ENCODE data around the gene HDAC2. TPM values are rescaled to one million over a fixed set of nuclear protein-coding genes. Genes with fewer than 3 reads are reported as not detected.
A peak's percentile ranks its signal among the peaks of the same experiment; 100 is the strongest.

HDAC2 gene
- total and polyA plus RNA-seq, 3 experiments from 2014 or later: 76.8 to 121 (median 115) TPM

- peak overlapping the region; percentile 82 for H3K4me3 ChIP-seq (ENCODE audit: low read length)
- no peaks in the 10 kb centered on the region for H3K36me3 ChIP-seq (ENCODE audit: insufficient read depth, low read length)
- H3K4me1 ChIP-seq (ENCODE audit: insufficient read depth, low read length): peaks cover 28% of the 10 kb centered on the region
- H3K9me3 Mint-ChIP-seq: no peaks in the 10 kb centered on the region
- H3K27ac ChIP-seq (ENCODE audit: low read depth, low read length): peak overlapping the region; percentile 79
- peaks cover 0 to 12% (median 0%) of the 10 kb centered on the region in 3 donors for H3K36me3 Mint-ChIP-seq
- no peaks in the 10 kb centered on the region for H3K9me3 ChIP-seq (ENCODE audit: low read length)
- H3K27me3 Mint-ChIP-seq: peaks cover 0 to 3% of the 10 kb centered on the region in 2 donors
- peaks cover 37 to 63% (median 49%) of the 10 kb centered on the region in 3 donors for H3K4me1 Mint-ChIP-seq
- no peaks in the 10 kb centered on the region for H3K27me3 ChIP-seq (ENCODE audit: insufficient read depth, low read length, poor library complexity, severe bottlenecking)
- ChIA-PET CTCF (interaction anchor here (1.3 kb wide), 1 partner anchor 11 kb away, joined by 6 read pairs; no protein-coding TSS in a partner anchor), POLR2A (no interaction called here)
- peak overlapping the region; percentile 93 to 99 (median 96) for H3K27ac Mint-ChIP-seq
- peak; percentile 30 to 66 (median 51) for DNase-seq
- peak overlapping the region; percentile 96 to 100 (median 98) for H3K4me3 Mint-ChIP-seq
Observed at GRCh38 chr6:113969888-113970804, 802 bp downstream of the HDAC2 start.

- Histone ChIP-seq H3K9me3 (ENCODE audit: low read length) (no peaks in the 10 kb centered on the region), H3K36me3 (ENCODE audit: insufficient read depth, low read length) (no peaks in the 10 kb centered on the region), H3K27me3 (ENCODE audit: insufficient read depth, low read length, poor library complexity, severe bottlenecking) (no peaks in the 10 kb centered on the region), H3K27ac (ENCODE audit: low read depth, low read length) (no peak overlapping the region), H3K4me3 (ENCODE audit: low read length) (no peak overlapping the region), H3K4me1 (ENCODE audit: insufficient read depth, low read length) (peaks cover 28% of the 10 kb centered on the region)
- peak overlapping the region in 1 of 8 donors; percentile 19 for H3K27ac Mint-ChIP-seq
- peaks cover 0 to 3% of the 10 kb centered on the region in 2 donors for H3K27me3 Mint-ChIP-seq
- H3K4me1 Mint-ChIP-seq: peaks cover 47 to 80% (median 66%) of the 10 kb centered on the region in 3 donors
- no peak for DNase-seq
- peaks cover 0 to 12% (median 0%) of the 10 kb centered on the region in 3 donors for H3K36me3 Mint-ChIP-seq
- no peaks in the 10 kb centered on the region for H3K9me3 Mint-ChIP-seq
- H3K4me3 Mint-ChIP-seq: peak overlapping the region; percentile 51 to 100 (median 97)
- ChIA-PET POLR2A (no interaction called here), CTCF (interaction anchor here (1.3 kb wide), 1 partner anchor 11 kb away, joined by 3 read pairs; no protein-coding TSS in a partner anchor)
Observed at GRCh38 chr6:113968472-113968871, 2.5 kb downstream of the HDAC2 start.

GRCh38 chr6:113967777-113968176 is 3.2 kb downstream of the HDAC2 start:
- Mint-ChIP-seq H3K9me3 (no peaks in the 10 kb centered on the region), H3K4me3 (peak overlapping the region in 2 of 7 donors; percentile 27 to 68), H3K4me1 (peaks cover 47 to 82% (median 67%) of the 10 kb centered on the region in 3 donors), H3K27ac (peak overlapping the region in 2 of 8 donors; percentile 11 to 18), H3K27me3 (peaks cover 0 to 3% of the 10 kb centered on the region in 2 donors), H3K36me3 (peaks cover 0 to 12% (median 0%) of the 10 kb centered on the region in 3 donors)
- Histone ChIP-seq H3K36me3 (ENCODE audit: insufficient read depth, low read length) (no peaks in the 10 kb centered on the region), H3K4me1 (ENCODE audit: insufficient read depth, low read length) (peaks cover 28% of the 10 kb centered on the region), H3K9me3 (ENCODE audit: low read length) (no peaks in the 10 kb centered on the region), H3K4me3 (ENCODE audit: low read length) (no peak overlapping the region), H3K27ac (ENCODE audit: low read depth, low read length) (no peak overlapping the region), H3K27me3 (ENCODE audit: insufficient read depth, low read length, poor library complexity, severe bottlenecking) (no peaks in the 10 kb centered on the region)
- POLR2A ChIA-PET: no interaction called here
- DNase-seq: no peak
- CTCF ChIA-PET: interaction anchor here (1.3 kb wide), 1 partner anchor 12 kb away, joined by 3 read pairs; no protein-coding TSS in a partner anchor

- Mint-ChIP-seq H3K4me3 (no peak overlapping the region), H3K4me1 (peaks cover 34 to 64% (median 52%) of the 10 kb centered on the region in 3 donors), H3K27ac (no peak overlapping the region), H3K27me3 (no peaks in the 10 kb centered on the region), H3K36me3 (peaks cover 0 to 26% (median 10%) of the 10 kb centered on the region in 3 donors), H3K9me3 (no peaks in the 10 kb centered on the region)
- no peak overlapping the region for H3K27ac ChIP-seq (ENCODE audit: low read depth, low read length)
- H3K27me3 ChIP-seq (ENCODE audit: insufficient read depth, low read length, poor library complexity, severe bottlenecking): no peaks in the 10 kb centered on the region
- no peaks in the 10 kb centered on the region for H3K9me3 ChIP-seq (ENCODE audit: low read length)
- POLR2A ChIA-PET: no interaction called here
- H3K4me1 ChIP-seq (ENCODE audit: insufficient read depth, low read length): peaks cover 4% of the 10 kb centered on the region
- H3K4me3 ChIP-seq (ENCODE audit: low read length): no peak overlapping the region
- H3K36me3 ChIP-seq (ENCODE audit: insufficient read depth, low read length): no peaks in the 10 kb centered on the region
- no peak for DNase-seq
- CTCF ChIA-PET: no interaction called here
Observed at GRCh38 chr6:113960795-113961194, 10.2 kb downstream of the HDAC2 start.

- H3K9me3 ChIP-seq (ENCODE audit: low read length): no peaks in the 10 kb centered on the region
- CTCF ChIA-PET: no interaction called here
Observed at GRCh38 chr6:113959235-113959634, 11.7 kb downstream of the HDAC2 start.

GRCh38 chr6:113954653-113955052 is 16.3 kb downstream of the HDAC2 start:
- H3K27me3 ChIP-seq (ENCODE audit: insufficient read depth, low read length, poor library complexity, severe bottlenecking): no peaks in the 10 kb centered on the region
- H3K9me3 ChIP-seq (ENCODE audit: low read length): no peaks in the 10 kb centered on the region
- no peaks in the 10 kb centered on the region for H3K4me1 ChIP-seq (ENCODE audit: insufficient read depth, low read length)
- Mint-ChIP-seq H3K27me3 (no peaks in the 10 kb centered on the region), H3K9me3 (no peaks in the 10 kb centered on the region), H3K4me3 (no peak overlapping the region), H3K36me3 (peaks cover 0 to 67% (median 20%) of the 10 kb centered on the region in 3 donors), H3K4me1 (peaks cover 5 to 18% (median 9%) of the 10 kb centered on the region in 3 donors), H3K27ac (peak overlapping the region in 1 of 8 donors; percentile 73)
- POLR2A ChIA-PET: no interaction called here
- no peak overlapping the region for H3K27ac ChIP-seq (ENCODE audit: low read depth, low read length)
- no peak for DNase-seq
- peaks cover 12% of the 10 kb centered on the region for H3K36me3 ChIP-seq (ENCODE audit: insufficient read depth, low read length)
- H3K4me3 ChIP-seq (ENCODE audit: low read length): no peak overlapping the region
- CTCF ChIA-PET: no interaction called here

More at GRCh38 chr6:113959235-113959634, 11.7 kb downstream of the HDAC2 start:
- Mint-ChIP-seq H3K4me3 (no peak overlapping the region), H3K27ac (peak overlapping the region in 1 of 8 donors; percentile 67), H3K9me3 (no peaks in the 10 kb centered on the region), H3K27me3 (no peaks in the 10 kb centered on the region), H3K36me3 (peaks cover 0 to 36% (median 15%) of the 10 kb centered on the region in 3 donors), H3K4me1 (peaks cover 27 to 55% (median 38%) of the 10 kb centered on the region in 3 donors)
- H3K27me3 ChIP-seq (ENCODE audit: insufficient read depth, low read length, poor library complexity, severe bottlenecking): no peaks in the 10 kb centered on the region
- POLR2A ChIA-PET: no interaction called here
- H3K27ac ChIP-seq (ENCODE audit: low read depth, low read length): no peak overlapping the region
- peaks cover 4% of the 10 kb centered on the region for H3K4me1 ChIP-seq (ENCODE audit: insufficient read depth, low read length)
- H3K36me3 ChIP-seq (ENCODE audit: insufficient read depth, low read length): peaks cover 2% of the 10 kb centered on the region
- H3K4me3 ChIP-seq (ENCODE audit: low read length): no peak overlapping the region
- no peak for DNase-seq

- no peak overlapping the region for H3K4me3 Mint-ChIP-seq
- H3K4me1 ChIP-seq (ENCODE audit: insufficient read depth, low read length): no peaks in the 10 kb centered on the region
- H3K9me3 Mint-ChIP-seq: no peaks in the 10 kb centered on the region
- H3K27ac ChIP-seq (ENCODE audit: low read depth, low read length): no peak overlapping the region
- H3K4me1 Mint-ChIP-seq: peaks cover 0 to 8% (median 6%) of the 10 kb centered on the region in 3 donors
- no peaks in the 10 kb centered on the region for H3K9me3 ChIP-seq (ENCODE audit: low read length)
- peaks cover 0 to 71% (median 17%) of the 10 kb centered on the region in 3 donors for H3K36me3 Mint-ChIP-seq
- H3K36me3 ChIP-seq (ENCODE audit: insufficient read depth, low read length): peaks cover 12% of the 10 kb centered on the region
- H3K27me3 ChIP-seq (ENCODE audit: insufficient read depth, low read length, poor library complexity, severe bottlenecking): no peaks in the 10 kb centered on the region
- CTCF ChIA-PET: no interaction called here
- no peak for DNase-seq
- H3K27me3 Mint-ChIP-seq: no peaks in the 10 kb centered on the region
- H3K27ac Mint-ChIP-seq: no peak overlapping the region
- POLR2A ChIA-PET: no interaction called here
- H3K4me3 ChIP-seq (ENCODE audit: low read length): no peak overlapping the region
Observed at GRCh38 chr6:113953346-113953745, 17.6 kb downstream of the HDAC2 start.

GRCh38 chr6:113949499-113949898 is 21.4 kb downstream of the HDAC2 start:
- peaks cover 12% of the 10 kb centered on the region for H3K36me3 ChIP-seq (ENCODE audit: insufficient read depth, low read length)
- no peaks in the 10 kb centered on the region for H3K9me3 Mint-ChIP-seq
- H3K27me3 Mint-ChIP-seq: no peaks in the 10 kb centered on the region
- CTCF ChIA-PET: no interaction called here
- H3K36me3 Mint-ChIP-seq: peaks cover 0 to 66% (median 9%) of the 10 kb centered on the region in 3 donors
- peaks cover 0 to 5% (median 3%) of the 10 kb centered on the region in 3 donors for H3K4me1 Mint-ChIP-seq
- H3K4me1 ChIP-seq (ENCODE audit: insufficient read depth, low read length): no peaks in the 10 kb centered on the region
- no peak overlapping the region for H3K4me3 ChIP-seq (ENCODE audit: low read length)
- DNase-seq: no peak
- H3K27ac Mint-ChIP-seq: peak overlapping the region in 1 of 8 donors; percentile 54
- no peak overlapping the region for H3K4me3 Mint-ChIP-seq
- no peaks in the 10 kb centered on the region for H3K27me3 ChIP-seq (ENCODE audit: insufficient read depth, low read length, poor library complexity, severe bottlenecking)
- POLR2A ChIA-PET: no interaction called here
- H3K9me3 ChIP-seq (ENCODE audit: low read length): no peaks in the 10 kb centered on the region
- no peak overlapping the region for H3K27ac ChIP-seq (ENCODE audit: low read depth, low read length)

All from CD8-positive, alpha-beta memory T cell (primary cell).